Keratinocyte (primary cell): ENCODE measurements around the gene IRF6. TPM values are rescaled to one million over a fixed set of nuclear protein-coding genes. Genes with fewer than 3 reads are reported as not detected.
A peak's percentile ranks its signal among the peaks of the same experiment; 100 is the strongest.

Source experiments
- DNase-seq: peaks from one replicate; pipeline ENCODE4 v3.0.0-alpha.2; 2011; ENCODE audit warnings: low read depth, missing footprints, low spot score
- FAIRE-seq: peaks from 2 replicates; lab custom pipeline; 2011; peaks lifted over from hg19 to GRCh38; lab: Jason Lieb, UNC
- H2AFZ ChIP-seq: 2 replicates; pipeline ENCODE4 v1.6.0; 2012; ENCODE audit warnings: low read length, control low read depth, inconsistent platforms; ENCODE audit not compliant: control insufficient read depth
- H3K27ac ChIP-seq: 2 replicates; pipeline ENCODE4 v1.5.1; 2011; ENCODE audit warnings: low read length; ENCODE audit not compliant: control insufficient read depth, insufficient read depth
- H3K27me3 ChIP-seq: 3 replicates; pipeline ENCODE4 v1.6.0; 2011; ENCODE audit warnings: low read length; ENCODE audit not compliant: control insufficient read depth, insufficient read depth; ENCODE audit errors: extremely low read depth
- H3K36me3 ChIP-seq, 2 experiments: 2 replicates in 1 of 2; 3 replicates in 1 of 2; pipeline ENCODE4 v1.5.1; 2011; ENCODE audit warnings: low read length in 2 of 2, mild to moderate bottlenecking in 1 of 2; ENCODE audit not compliant: control insufficient read depth in 2 of 2, insufficient read depth in 2 of 2; ENCODE audit errors: extremely low read depth in 1 of 2
- H3K4me1 ChIP-seq: 3 replicates; pipeline ENCODE4 v1.5.1; 2011; ENCODE audit warnings: low read length; ENCODE audit not compliant: control insufficient read depth, insufficient read depth; ENCODE audit errors: extremely low read depth
- H3K4me2 ChIP-seq: 3 replicates; pipeline ENCODE4 v1.6.0; 2011; ENCODE audit warnings: low read depth, low read length; ENCODE audit not compliant: control insufficient read depth, insufficient read depth; ENCODE audit errors: extremely low read depth
- H3K4me3 ChIP-seq, 3 experiments: fragments of 200-600 bp in 1 of 3; sonication (generic) in 1 of 3; 2 replicates in 2 of 3; 3 replicates in 1 of 3; pipeline ENCODE4 v1.5.1; 2011 to 2016; ENCODE audit warnings: low read length in 3 of 3, mild to moderate bottlenecking in 3 of 3, control low read depth in 2 of 3, inconsistent platforms in 1 of 3, low read depth in 1 of 3, mixed read lengths in 1 of 3, mixed run types in 1 of 3, moderate library complexity in 1 of 3; ENCODE audit not compliant: control insufficient read depth in 2 of 3, insufficient read depth in 2 of 3; ENCODE audit errors: extremely low read depth in 1 of 3
- H3K79me2 ChIP-seq: 2 replicates; pipeline ENCODE4 v1.6.0; 2012; ENCODE audit warnings: low read length; ENCODE audit not compliant: control insufficient read depth, insufficient read depth
- H3K9ac ChIP-seq: 3 replicates; pipeline ENCODE4 v1.6.0; 2011; ENCODE audit warnings: low read length; ENCODE audit not compliant: control insufficient read depth, insufficient read depth; ENCODE audit errors: extremely low read depth
- H3K9me1 ChIP-seq: 3 replicates; pipeline ENCODE4 v1.6.0; 2011; ENCODE audit warnings: low read length; ENCODE audit not compliant: control insufficient read depth, insufficient read depth; ENCODE audit errors: extremely low read depth
- H3K9me3 ChIP-seq: 2 replicates; pipeline ENCODE4 v1.5.1; 2012; ENCODE audit warnings: low read depth, low read length; ENCODE audit not compliant: control insufficient read depth
- H4K20me1 ChIP-seq: 3 replicates; pipeline ENCODE4 v1.6.0; 2011; ENCODE audit warnings: low read length; ENCODE audit not compliant: control insufficient read depth, insufficient read depth; ENCODE audit errors: extremely low read depth
- CTCF ChIP-seq, 3 experiments: IDR thresholded peaks in 1 of 3; conservative IDR thresholded peaks in 1 of 3; optimal IDR thresholded peaks in 1 of 3; 2 replicates in 2 of 3; 3 replicates in 1 of 3; pipeline versions ENCODE3 to v1.5.1; 2011; ENCODE audit warnings: low read length in 3 of 3, mild to moderate bottlenecking in 3 of 3, moderate library complexity in 2 of 3, control low read depth in 1 of 3, inconsistent platforms in 1 of 3; ENCODE audit not compliant: insufficient read depth in 2 of 3; ENCODE audit errors: extremely low read depth in 1 of 3
- EZH2 ChIP-seq: IDR thresholded peaks from one replicate; pipeline ENCODE4 v1.6.1; 2012; ENCODE audit warnings: inconsistent platforms, mild to moderate bottlenecking, low read length, moderate library complexity
- dilution Hi-C: fragments of 300-500 bp; cut with MboI; formaldehyde crosslinking; loops from one replicate; pipeline ENCODE4 v1.7.0; 2020; ENCODE audit warnings: low sequenced_read_pairs; ENCODE audit not compliant: extremely low pct_ligation_motif_present
- polyA plus RNA-seq, 5 experiments: library from polyadenylated mRNA; depleted of rRNA in 3 of 5; stranded (reverse) in 3 of 5; stranded (forward) in 1 of 5; unstranded in 1 of 5; fragments of >200 nt; gene quantifications; 1 replicate in 1 of 5; 2 replicates in 3 of 5; 3 replicates in 1 of 5; pipeline versions ENCODE4 v1.2.1 to v1.2.3, GENCODE V29; 2011 to 2012; ENCODE audit warnings: missing spikeins in 2 of 5, low read depth in 1 of 5, low replicate concordance in 1 of 5

IRF6 gene
- polyA plus RNA-seq, 1 donor (not counting 4 experiments of a cell fraction or from before 2014, with no cell fraction given): 476 TPM

- Histone ChIP-seq H3K4me2 (no peak overlapping the region), H3K9ac (no peak overlapping the region), H4K20me1 (no peaks in the 10 kb centered on the region), H3K27ac (no peak overlapping the region), H3K79me2 (no peaks in the 10 kb centered on the region), H3K4me3 (no peak overlapping the region), H3K4me1 (peaks cover 22% of the 10 kb centered on the region), H3K9me1 (no peaks in the 10 kb centered on the region), H3K9me3 (no peaks in the 10 kb centered on the region), H2AFZ (no peak overlapping the region), H3K27me3 (no peaks in the 10 kb centered on the region), H3K36me3 (peaks cover 0 to 2% of the 10 kb centered on the region in 2 experiments)
- no peak for DNase-seq
- dilution Hi-C loops: no loop called here
- TF ChIP-seq EZH2 (no peak), CTCF (optimal IDR thresholded peaks at IDR 0.05 in 1 of 3, IDR thresholded peaks at IDR 0.05 in 1 of 3, conservative IDR thresholded peaks at IDR 0.05 in 1 of 3; ENCODE audit: extremely low read depth in 1 of 3, insufficient read depth in 2 of 3, low read length in 3 of 3) (no peak)
- no peak for FAIRE-seq
Measured at GRCh38 chr1:209770636-209771415, 35.1 kb downstream of the IRF6 start.

- FAIRE-seq (no peak), DNase-seq (no peak)
- dilution Hi-C loops: no loop called here
- Histone ChIP-seq H3K36me3 (peaks cover 0 to 2% of the 10 kb centered on the region in 2 experiments), H3K27ac (peak overlapping the region; percentile 69), H3K4me2 (peak overlapping the region; percentile 39), H3K9me3 (no peaks in the 10 kb centered on the region), H2AFZ (no peak overlapping the region), H3K4me1 (peaks cover 22% of the 10 kb centered on the region), H4K20me1 (no peaks in the 10 kb centered on the region), H3K4me3 (no peak overlapping the region), H3K9me1 (no peaks in the 10 kb centered on the region), H3K79me2 (no peaks in the 10 kb centered on the region), H3K9ac (peak overlapping the region; percentile 35), H3K27me3 (no peaks in the 10 kb centered on the region)
- TF ChIP-seq CTCF (optimal IDR thresholded peaks at IDR 0.05 in 1 of 3, IDR thresholded peaks at IDR 0.05 in 1 of 3, conservative IDR thresholded peaks at IDR 0.05 in 1 of 3; ENCODE audit: extremely low read depth in 1 of 3, insufficient read depth in 2 of 3, low read length in 3 of 3): no peak
- no peak for TF ChIP-seq EZH2
Measured at GRCh38 chr1:209769971-209770370, 36.0 kb downstream of the IRF6 start.
